RWPE2 (cell line): ENCODE results near the gene FAM9C.

Experiments
- ATAC-seq: fragments of 200-7000 bp; cut with Tn5 transposase; 3 replicates; pipeline ENCODE4 v1.9.1; 2021; ENCODE audit warnings: low read depth
- DNase-seq: peaks from one replicate; pipeline ENCODE4 v3.0.0-alpha.2; 2020; ENCODE audit warnings: low spot score
- H3K27ac ChIP-seq: fragments of 450-650 bp; 2 replicates; pipeline ENCODE4 v1.5.1; 2017; ENCODE audit warnings: mild to moderate bottlenecking; ENCODE audit not compliant: poor library complexity, severe bottlenecking
- H3K27me3 ChIP-seq: fragments of 250-450 bp; sonication (Bioruptor Pico); 2 replicates; pipeline ENCODE4 v1.5.1; 2021; ENCODE audit warnings: mild to moderate bottlenecking, moderate library complexity; ENCODE audit not compliant: insufficient read depth, poor library complexity, severe bottlenecking
- H3K36me3 ChIP-seq: fragments of 250-450 bp; sonication (Bioruptor Pico); 2 replicates; pipeline ENCODE4 v1.5.1; 2020; ENCODE audit warnings: low read depth, mild to moderate bottlenecking, moderate library complexity
- H3K4me1 ChIP-seq: fragments of 250-450 bp; sonication (Bioruptor Pico); 2 replicates; pipeline ENCODE4 v1.5.1; 2021; ENCODE audit warnings: mild to moderate bottlenecking, moderate library complexity; ENCODE audit not compliant: insufficient read depth, poor library complexity, severe bottlenecking
- H3K4me3 ChIP-seq: fragments of 250-450 bp; sonication (Bioruptor Pico); 2 replicates; pipeline ENCODE4 v1.5.1; 2021; ENCODE audit warnings: mild to moderate bottlenecking, moderate library complexity; ENCODE audit not compliant: severe bottlenecking
- H3K9me3 ChIP-seq: fragments of 250-450 bp; sonication (Bioruptor Pico); 2 replicates; pipeline ENCODE4 v1.5.1; 2021; ENCODE audit warnings: mild to moderate bottlenecking, moderate library complexity; ENCODE audit not compliant: severe bottlenecking
- CTCF ChIP-seq: fragments of 450-650 bp; IDR thresholded peaks from one replicate; pipeline ENCODE4 v1.5.1; 2017; ENCODE audit warnings: mild to moderate bottlenecking, moderate library complexity; ENCODE audit not compliant: poor library complexity, severe bottlenecking

Gene FAM9C

GRCh38 chrX:12994321-12994720, 50.1 kb downstream of the FAM9C start:
- Histone ChIP-seq H3K4me3 (no peak overlapping the region), H3K27me3 (no peaks in the 10 kb centered on the region), H3K27ac (no peak overlapping the region), H3K9me3 (no peaks in the 10 kb centered on the region), H3K4me1 (peaks cover 2% of the 10 kb centered on the region), H3K36me3 (no peaks in the 10 kb centered on the region)
- ATAC-seq = no peak
- TF ChIP-seq CTCF = no peak
- DNase-seq = no peak

GRCh38 chrX:12993826-12994225, 50.6 kb downstream of the FAM9C start:
- Histone ChIP-seq H3K4me1 (peaks cover 6% of the 10 kb centered on the region), H3K36me3 (no peaks in the 10 kb centered on the region), H3K4me3 (no peak overlapping the region), H3K27ac (no peak overlapping the region), H3K9me3 (no peaks in the 10 kb centered on the region), H3K27me3 (no peaks in the 10 kb centered on the region)
- ATAC-seq (no peak), DNase-seq (no peak)
- TF ChIP-seq CTCF = no peak

GRCh38 chrX:12992544-12993118, 51.8 kb downstream of the FAM9C start:
- Histone ChIP-seq H3K4me1 (peaks cover 16% of the 10 kb centered on the region), H3K4me3 (no peak overlapping the region), H3K27ac (no peak overlapping the region), H3K27me3 (no peaks in the 10 kb centered on the region), H3K36me3 (no peaks in the 10 kb centered on the region), H3K9me3 (no peaks in the 10 kb centered on the region)
- TF ChIP-seq CTCF = no peak
- no peak for DNase-seq
- ATAC-seq = no peak

GRCh38 chrX:12991575-12991974, 52.8 kb downstream of the FAM9C start:
- ATAC-seq = no peak
- Histone ChIP-seq H3K27me3 (no peaks in the 10 kb centered on the region), H3K4me3 (no peak overlapping the region), H3K36me3 (no peaks in the 10 kb centered on the region), H3K27ac (no peak overlapping the region), H3K9me3 (no peaks in the 10 kb centered on the region), H3K4me1 (peaks cover 16% of the 10 kb centered on the region)
- DNase-seq = no peak
- TF ChIP-seq CTCF = no peak

- H3K4me1 ChIP-seq = peaks cover 25% of the 10 kb centered on the region
- DNase-seq (no peak), ATAC-seq (no peak)
- H3K27me3 ChIP-seq = no peaks in the 10 kb centered on the region
- H3K27ac ChIP-seq = peak overlapping the region; percentile 71
- H3K9me3 ChIP-seq = no peaks in the 10 kb centered on the region
- no peak overlapping the region for H3K4me3 ChIP-seq
- no peaks in the 10 kb centered on the region for H3K36me3 ChIP-seq
- TF ChIP-seq CTCF = no peak
Measured at GRCh38 chrX:12989461-12989860, 55.0 kb downstream of the FAM9C start.
